K562 (cell line): ENCODE results near the gene NQO2. TPM values are rescaled to one million over a fixed set of nuclear protein-coding genes. Genes with fewer than 3 reads are reported as not detected.

Source experiments
- CTBP1 ChIP-seq: fragments of 450-650 bp; IDR thresholded peaks from 2 replicates; pipeline ENCODE4 v1.6.1; 2016; ENCODE audit warnings: borderline replicate concordance
- E2F1 ChIP-seq: sonication (generic); formaldehyde crosslinking; IDR thresholded peaks from 2 replicates; pipeline ENCODE4 v1.8.1; 2023; ENCODE audit warnings: mild to moderate bottlenecking, missing genetic modification reagents, moderate library complexity
- GABPB1 ChIP-seq: sonication (generic); formaldehyde crosslinking; IDR thresholded peaks from 2 replicates; pipeline ENCODE4 v1.8.0; 2022; ENCODE audit warnings: mild to moderate bottlenecking, missing genetic modification reagents
- MCM2 ChIP-seq: fragments of 450-650 bp; IDR thresholded peaks from 2 replicates; pipeline ENCODE4 v1.6.1; 2017; ENCODE audit warnings: low read depth, mild to moderate bottlenecking
- MCM5 ChIP-seq: fragments of 450-650 bp; IDR thresholded peaks from 2 replicates; pipeline ENCODE4 v1.6.1; 2016; ENCODE audit warnings: low read depth
- MYNN ChIP-seq, 2 experiments: sonication (generic); formaldehyde crosslinking in 1 of 2; IDR thresholded peaks; 2 replicates each; pipeline versions ENCODE4 v1.5.0 to v1.6.1; 2016 to 2020; ENCODE audit warnings: antibody characterized with exemption in 1 of 2, missing genetic modification reagents in 1 of 2
- PHTF2 ChIP-seq: fragments of 250-450 bp; sonication (Bioruptor Pico); IDR thresholded peaks from 2 replicates; pipeline ENCODE4 v1.5.0; 2021; ENCODE audit warnings: mild to moderate bottlenecking
- POLR2H ChIP-seq: IDR thresholded peaks from 2 replicates; pipeline ENCODE4 v1.6.1; 2016; ENCODE audit warnings: missing genetic modification characterization, low read depth, mild to moderate bottlenecking, control low read depth, missing compliant biosample characterization, moderate library complexity
- RBM17 ChIP-seq: fragments of 200-400 bp; formaldehyde crosslinking; IDR thresholded peaks from 2 replicates; pipeline ENCODE4 v1.6.1; 2017; ENCODE audit warnings: low read depth, mild to moderate bottlenecking, low read length, borderline replicate concordance
- SIN3B ChIP-seq: fragments of 450-650 bp; IDR thresholded peaks from 2 replicates; pipeline ENCODE4 v1.6.1; 2017; ENCODE audit warnings: low read depth, mild to moderate bottlenecking, moderate library complexity
- SMARCC2 ChIP-seq: fragments of 450-650 bp; IDR thresholded peaks from 2 replicates; pipeline ENCODE4 v1.6.1; 2017; ENCODE audit warnings: antibody characterized with exemption, moderate library complexity, mild to moderate bottlenecking, low read depth
- ZNF224 ChIP-seq: sonication (generic); formaldehyde crosslinking; IDR thresholded peaks from 2 replicates; pipeline ENCODE4 v1.8.0; 2022; ENCODE audit warnings: mild to moderate bottlenecking, missing genetic modification reagents
- ZNF41 ChIP-seq: fragments of 250-450 bp; sonication (Bioruptor Pico); conservative IDR thresholded peaks from 2 replicates; pipeline ENCODE4 v1.4.0; 2020; ENCODE audit warnings: mild to moderate bottlenecking
- ZNF609 ChIP-seq: sonication (generic); formaldehyde crosslinking; IDR thresholded peaks from 2 replicates; pipeline ENCODE4 v1.8.1; 2023; ENCODE audit warnings: missing genetic modification reagents, mild to moderate bottlenecking, borderline replicate concordance
- polyA plus RNA-seq, 8 experiments: library from polyadenylated mRNA; depleted of rRNA in 4 of 8; stranded (reverse) in 5 of 8; unstranded in 3 of 8; fragments of >200 nt; fragmentation: Nextera tagmentation in 2 of 8; fragmentation: Illumina TruSeq in 1 of 8; extraction: Ambion mirVana in 2 of 8; extraction: Trizol in 1 of 8; gene quantifications; 2 replicates each; pipeline versions ENCODE4 v1.2.1 to v1.2.3, GENCODE V29; 2011 to 2014; ENCODE audit warnings: inconsistent platforms in 1 of 8, missing spikeins in 1 of 8
- total RNA-seq, 7 experiments: library from RNA; depleted of rRNA in 6 of 7; stranded (reverse); fragments of >200 nt in 6 of 7; fragmentation: Illumina TruSeq in 2 of 7; extraction: Trizol in 2 of 7; gene quantifications; 2 replicates each; pipeline versions ENCODE4 v1.2.1 to v1.2.3, GENCODE V29; 2011 to 2021; ENCODE audit warnings: low replicate concordance in 1 of 7
- TF ChIP-seq, protein P1 (sequence below): fragments of 250-450 bp; sonication (Bioruptor Pico); IDR thresholded peaks from 2 replicates; pipeline ENCODE4 v1.5.0; 2022; ENCODE audit warnings: mild to moderate bottlenecking
- TF ChIP-seq, protein P2 (sequence below), 2 experiments: IDR thresholded peaks in 1 of 2; conservative IDR thresholded peaks in 1 of 2; 2 replicates each; pipeline ENCODE4 v1.6.1; 2016; ENCODE audit warnings: low read depth in 2 of 2, mild to moderate bottlenecking in 1 of 2, missing compliant biosample characterization in 1 of 2, missing genetic modification characterization in 1 of 2, moderate library complexity in 1 of 2

NQO2 gene
- total and polyA plus RNA-seq, 9 of the 15 experiments (the other 6 are each of a cell fraction or from before 2014, with no cell fraction given) = 54.6 to 214 (median 116) TPM

DNA sequence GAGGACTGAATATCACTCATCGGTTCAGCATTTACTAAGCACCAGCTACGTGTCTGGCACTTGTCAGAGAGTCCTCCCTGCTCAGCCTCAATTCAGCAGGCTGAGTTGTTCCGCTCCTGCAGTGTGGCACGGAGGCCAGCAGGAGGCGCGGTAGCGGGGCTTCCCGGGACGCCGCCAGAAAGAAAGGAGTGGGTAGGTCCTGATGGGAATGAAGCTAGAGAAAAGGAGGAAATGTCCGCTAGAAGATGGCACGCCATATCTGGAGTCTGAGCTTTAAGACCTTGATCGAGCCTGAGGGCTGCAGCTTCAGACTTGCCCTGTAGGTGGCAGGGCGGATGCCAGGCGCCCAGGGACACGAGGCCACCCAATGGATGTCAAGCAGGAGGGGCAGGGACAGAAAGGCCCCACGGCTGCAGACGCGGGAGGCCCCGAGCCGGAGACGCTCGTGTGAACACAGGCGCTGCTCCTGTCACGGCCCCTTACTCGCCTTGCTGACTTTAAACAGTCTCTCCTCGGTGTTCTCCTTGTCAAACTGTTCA, 47.1 kb upstream of the NQO2 start (continued):
- TF ChIP-seq, protein P1, sequence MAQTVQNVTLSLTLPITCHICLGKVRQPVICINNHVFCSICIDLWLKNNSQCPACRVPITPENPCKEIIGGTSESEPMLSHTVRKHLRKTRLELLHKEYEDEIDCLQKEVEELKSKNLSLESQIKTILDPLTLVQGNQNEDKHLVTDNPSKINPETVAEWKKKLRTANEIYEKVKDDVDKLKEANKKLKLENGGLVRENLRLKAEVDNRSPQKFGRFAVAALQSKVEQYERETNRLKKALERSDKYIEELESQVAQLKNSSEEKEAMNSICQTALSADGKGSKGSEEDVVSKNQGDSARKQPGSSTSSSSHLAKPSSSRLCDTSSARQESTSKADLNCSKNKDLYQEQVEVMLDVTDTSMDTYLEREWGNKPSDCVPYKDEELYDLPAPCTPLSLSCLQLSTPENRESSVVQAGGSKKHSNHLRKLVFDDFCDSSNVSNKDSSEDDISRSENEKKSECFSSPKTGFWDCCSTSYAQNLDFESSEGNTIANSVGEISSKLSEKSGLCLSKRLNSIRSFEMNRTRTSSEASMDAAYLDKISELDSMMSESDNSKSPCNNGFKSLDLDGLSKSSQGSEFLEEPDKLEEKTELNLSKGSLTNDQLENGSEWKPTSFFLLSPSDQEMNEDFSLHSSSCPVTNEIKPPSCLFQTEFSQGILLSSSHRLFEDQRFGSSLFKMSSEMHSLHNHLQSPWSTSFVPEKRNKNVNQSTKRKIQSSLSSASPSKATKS (CRISPR knock-in tag) = no peak
- no peak for TF ChIP-seq PHTF2
- no peak; the same call in 1 of the 2 replicates for TF ChIP-seq GABPB1
- TF ChIP-seq MCM5 = no peak
- TF ChIP-seq, protein P2, sequence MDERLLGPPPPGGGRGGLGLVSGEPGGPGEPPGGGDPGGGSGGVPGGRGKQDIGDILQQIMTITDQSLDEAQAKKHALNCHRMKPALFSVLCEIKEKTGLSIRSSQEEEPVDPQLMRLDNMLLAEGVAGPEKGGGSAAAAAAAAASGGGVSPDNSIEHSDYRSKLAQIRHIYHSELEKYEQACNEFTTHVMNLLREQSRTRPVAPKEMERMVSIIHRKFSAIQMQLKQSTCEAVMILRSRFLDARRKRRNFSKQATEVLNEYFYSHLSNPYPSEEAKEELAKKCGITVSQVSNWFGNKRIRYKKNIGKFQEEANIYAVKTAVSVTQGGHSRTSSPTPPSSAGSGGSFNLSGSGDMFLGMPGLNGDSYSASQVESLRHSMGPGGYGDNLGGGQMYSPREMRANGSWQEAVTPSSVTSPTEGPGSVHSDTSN (CRISPR knock-in tag; IDR thresholded peaks at IDR 0.05; ENCODE audit: low read depth) = no peak
- TF ChIP-seq, protein P2 (tag; conservative IDR thresholded peaks at IDR 0.05; ENCODE audit: low read depth) = no peak
- peak; percentile 87 for TF ChIP-seq CTBP1
- no peak for TF ChIP-seq SMARCC2
- TF ChIP-seq MCM2 = no peak
- TF ChIP-seq RBM17 = no peak
- no peak; the same call in 1 of the 2 replicates for TF ChIP-seq MYNN (IDR thresholded peaks at IDR 0.05)
- no peak for TF ChIP-seq MYNN (CRISPR knock-in tag; IDR thresholded peaks at IDR 0.05)
- TF ChIP-seq SIN3B = no peak
- peak; percentile 38; the same call in 1 of the 2 replicates for TF ChIP-seq ZNF609 (CRISPR knock-in tag)
- no peak for TF ChIP-seq E2F1 (CRISPR knock-in tag)
- no peak for TF ChIP-seq POLR2H (tag)
- TF ChIP-seq ZNF41 (CRISPR knock-in tag) = no peak; the same call in 1 of the 2 replicates
- TF ChIP-seq ZNF224 = no peak
